Astrocyte (in vitro differentiated cells and primary cell): ENCODE data around the gene ZNF668. TPM values are rescaled to one million over a fixed set of nuclear protein-coding genes. Genes with fewer than 3 reads are reported as not detected.

Source experiments
- DNase-seq: peaks from one replicate; pipeline ENCODE4 v3.0.0-alpha.2; 2010; ENCODE audit warnings: low read depth
- FAIRE-seq: peaks from 2 replicates; lab custom pipeline; 2011; peaks lifted over from hg19 to GRCh38; lab: Jason Lieb, UNC
- H2AFZ ChIP-seq: 2 replicates; pipeline ENCODE4 v1.6.0; 2012; ENCODE audit warnings: low read depth, low read length, inconsistent platforms
- H3K27ac ChIP-seq: 2 replicates; pipeline ENCODE4 v1.5.1; 2011; ENCODE audit warnings: low read depth, low read length, inconsistent platforms
- H3K27me3 ChIP-seq: 2 replicates; pipeline ENCODE4 v1.6.0; 2011; ENCODE audit warnings: low read length, inconsistent platforms; ENCODE audit not compliant: insufficient read depth
- H3K36me3 ChIP-seq: 2 replicates; pipeline ENCODE4 v1.5.1; 2011; ENCODE audit warnings: low read length, inconsistent platforms; ENCODE audit not compliant: insufficient read depth
- H3K4me1 ChIP-seq: 2 replicates; pipeline ENCODE4 v1.5.1; 2011; ENCODE audit warnings: low read length, inconsistent platforms; ENCODE audit not compliant: insufficient read depth
- H3K4me2 ChIP-seq: 2 replicates; pipeline ENCODE4 v1.6.0; 2012; ENCODE audit warnings: low read length, inconsistent platforms
- H3K4me3 ChIP-seq: 2 replicates; pipeline ENCODE4 v1.5.1; 2011; ENCODE audit warnings: low read depth, mild to moderate bottlenecking, low read length, inconsistent platforms; ENCODE audit not compliant: insufficient read depth
- H3K79me2 ChIP-seq: 2 replicates; pipeline ENCODE4 v1.6.0; 2012; ENCODE audit warnings: mild to moderate bottlenecking, low read length, inconsistent platforms; ENCODE audit not compliant: insufficient read depth
- H3K9ac ChIP-seq: 2 replicates; pipeline ENCODE4 v1.6.0; 2012; ENCODE audit warnings: mild to moderate bottlenecking, low read length, inconsistent platforms
- H3K9me3 ChIP-seq: 2 replicates; pipeline ENCODE4 v1.5.1; 2012; ENCODE audit warnings: low read depth, mild to moderate bottlenecking, low read length, inconsistent platforms; ENCODE audit not compliant: insufficient read depth
- H4K20me1 ChIP-seq: 2 replicates; pipeline ENCODE4 v1.6.0; 2012; ENCODE audit warnings: low read length, inconsistent platforms; ENCODE audit not compliant: insufficient read depth
- H3K27ac Mint-ChIP-seq: one replicate; pipeline ENCODE4 v1.8.0; 2021; ENCODE audit warnings: mild to moderate bottlenecking, mixed read lengths; ENCODE audit not compliant: unreplicated experiment
- H3K27me3 Mint-ChIP-seq: one replicate; pipeline ENCODE4 v1.8.0; 2021; ENCODE audit warnings: low read depth, mixed read lengths; ENCODE audit not compliant: unreplicated experiment
- H3K36me3 Mint-ChIP-seq: one replicate; pipeline ENCODE4 v1.8.0; 2021; ENCODE audit warnings: low read depth, mixed read lengths; ENCODE audit not compliant: unreplicated experiment
- H3K4me1 Mint-ChIP-seq: one replicate; pipeline ENCODE4 v1.8.0; 2021; ENCODE audit warnings: low read depth, mixed read lengths; ENCODE audit not compliant: unreplicated experiment
- H3K4me3 Mint-ChIP-seq: one replicate; pipeline ENCODE4 v1.8.0; 2021; ENCODE audit warnings: mild to moderate bottlenecking, moderate library complexity, mixed read lengths; ENCODE audit not compliant: unreplicated experiment
- H3K9me3 Mint-ChIP-seq: one replicate; pipeline ENCODE4 v1.8.0; 2021; ENCODE audit warnings: mild to moderate bottlenecking, mixed read lengths; ENCODE audit not compliant: unreplicated experiment
- EZH2 ChIP-seq: IDR thresholded peaks from 2 replicates; pipeline ENCODE4 v1.6.1; 2012; ENCODE audit warnings: mild to moderate bottlenecking, low read length, inconsistent platforms; ENCODE audit not compliant: insufficient read depth
- total RNA-seq: library from RNA; stranded (reverse); gene quantifications from 2 replicates; pipeline ENCODE4 v1.2.1, GENCODE V29; 2021
- TF ChIP-seq, protein P1 (sequence below): IDR thresholded peaks from 2 replicates; pipeline ENCODE4 v1.5.1; 2011; ENCODE audit warnings: low read depth, mild to moderate bottlenecking, inconsistent platforms, low read length, moderate library complexity; ENCODE audit not compliant: insufficient read depth

ZNF668 gene
- total RNA-seq, 1 donor from 2014 or later: 21.6 TPM

DNA sequence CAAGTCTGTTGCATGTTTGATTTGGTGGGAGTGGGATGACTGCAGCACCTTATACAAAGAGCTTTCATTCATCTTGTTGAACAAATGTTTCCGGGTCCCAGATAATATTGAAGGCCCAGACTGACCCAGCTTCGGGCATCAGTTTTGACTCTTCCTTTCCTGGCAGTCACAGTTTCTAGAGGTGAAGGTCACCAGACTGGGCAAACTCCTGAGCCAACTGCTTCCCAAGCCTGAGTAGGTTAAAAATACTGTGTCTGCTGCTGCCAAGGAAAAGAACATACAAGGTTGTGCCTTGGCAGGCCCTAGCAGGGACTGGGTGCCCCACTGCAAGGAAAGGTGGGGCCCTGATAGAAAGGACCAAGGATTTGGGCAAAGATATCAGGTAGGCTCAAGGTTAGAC is 38.7 kb upstream of the ZNF668 start:
- no peak overlapping the region for H2AFZ ChIP-seq
- H3K27ac Mint-ChIP-seq: no peak overlapping the region
- H3K4me2 ChIP-seq: no peak overlapping the region
- no peaks in the 10 kb centered on the region for H3K27me3 Mint-ChIP-seq
- no peaks in the 10 kb centered on the region for H3K27me3 ChIP-seq
- peaks cover 9% of the 10 kb centered on the region for H3K4me1 ChIP-seq
- no peak overlapping the region for H3K4me3 ChIP-seq
- H3K9me3 Mint-ChIP-seq: no peaks in the 10 kb centered on the region
- peaks cover 24% of the 10 kb centered on the region for H3K36me3 Mint-ChIP-seq
- H3K9me3 ChIP-seq: no peaks in the 10 kb centered on the region
- peaks cover 7% of the 10 kb centered on the region for H3K36me3 ChIP-seq
- peaks cover 7% of the 10 kb centered on the region for H4K20me1 ChIP-seq
- H3K79me2 ChIP-seq: peaks cover 20% of the 10 kb centered on the region
- H3K4me3 Mint-ChIP-seq: no peak overlapping the region
- FAIRE-seq (no peak), DNase-seq (no peak)
- no peak overlapping the region for H3K9ac ChIP-seq
- no peak overlapping the region for H3K27ac ChIP-seq
- peaks cover 5% of the 10 kb centered on the region for H3K4me1 Mint-ChIP-seq
- TF ChIP-seq EZH2: no peak
- TF ChIP-seq, protein P1, sequence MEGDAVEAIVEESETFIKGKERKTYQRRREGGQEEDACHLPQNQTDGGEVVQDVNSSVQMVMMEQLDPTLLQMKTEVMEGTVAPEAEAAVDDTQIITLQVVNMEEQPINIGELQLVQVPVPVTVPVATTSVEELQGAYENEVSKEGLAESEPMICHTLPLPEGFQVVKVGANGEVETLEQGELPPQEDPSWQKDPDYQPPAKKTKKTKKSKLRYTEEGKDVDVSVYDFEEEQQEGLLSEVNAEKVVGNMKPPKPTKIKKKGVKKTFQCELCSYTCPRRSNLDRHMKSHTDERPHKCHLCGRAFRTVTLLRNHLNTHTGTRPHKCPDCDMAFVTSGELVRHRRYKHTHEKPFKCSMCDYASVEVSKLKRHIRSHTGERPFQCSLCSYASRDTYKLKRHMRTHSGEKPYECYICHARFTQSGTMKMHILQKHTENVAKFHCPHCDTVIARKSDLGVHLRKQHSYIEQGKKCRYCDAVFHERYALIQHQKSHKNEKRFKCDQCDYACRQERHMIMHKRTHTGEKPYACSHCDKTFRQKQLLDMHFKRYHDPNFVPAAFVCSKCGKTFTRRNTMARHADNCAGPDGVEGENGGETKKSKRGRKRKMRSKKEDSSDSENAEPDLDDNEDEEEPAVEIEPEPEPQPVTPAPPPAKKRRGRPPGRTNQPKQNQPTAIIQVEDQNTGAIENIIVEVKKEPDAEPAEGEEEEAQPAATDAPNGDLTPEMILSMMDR: no peak

DNA sequence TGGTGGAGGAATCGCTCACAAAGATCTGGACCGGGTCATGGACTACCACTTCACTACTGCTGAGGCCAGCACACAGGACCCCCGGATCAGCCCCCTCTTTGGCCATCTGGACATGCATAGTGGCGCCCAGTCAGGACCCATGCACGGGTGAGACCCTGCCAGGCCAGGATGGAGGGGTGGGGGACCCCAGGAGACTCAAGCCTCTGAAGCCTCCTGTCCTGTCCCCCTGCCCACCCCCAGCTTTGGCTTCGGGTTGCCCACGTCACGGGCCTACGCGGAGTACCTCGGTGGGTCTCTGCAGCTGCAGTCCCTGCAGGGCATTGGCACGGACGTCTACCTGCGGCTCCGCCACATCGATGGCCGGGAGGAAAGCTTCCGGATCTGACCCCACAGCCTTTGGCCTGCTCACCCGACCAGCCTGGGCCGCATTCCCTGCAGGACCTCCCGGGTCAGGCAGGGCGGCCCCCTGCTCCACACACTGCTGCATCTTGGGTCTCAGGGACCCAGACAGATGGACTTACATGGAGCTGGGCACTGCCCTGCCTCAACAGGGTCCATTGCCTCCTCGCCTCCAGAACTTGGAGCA is 37.9 kb upstream of the ZNF668 start:
- Mint-ChIP-seq H3K4me1 (peaks cover 5% of the 10 kb centered on the region), H3K27me3 (no peaks in the 10 kb centered on the region), H3K36me3 (peaks cover 24% of the 10 kb centered on the region), H3K27ac (no peak overlapping the region), H3K9me3 (no peaks in the 10 kb centered on the region), H3K4me3 (no peak overlapping the region)
- TF ChIP-seq EZH2: no peak
- TF ChIP-seq, protein P1: no peak
- no peak overlapping the region for H3K4me2 ChIP-seq
- peaks cover 7% of the 10 kb centered on the region for H4K20me1 ChIP-seq
- DNase-seq (no peak), FAIRE-seq (no peak)
- H3K9me3 ChIP-seq: no peaks in the 10 kb centered on the region
- no peaks in the 10 kb centered on the region for H3K27me3 ChIP-seq
- no peak overlapping the region for H2AFZ ChIP-seq
- no peak overlapping the region for H3K9ac ChIP-seq
- H3K79me2 ChIP-seq: peaks cover 20% of the 10 kb centered on the region
- H3K4me3 ChIP-seq: no peak overlapping the region
- H3K27ac ChIP-seq: no peak overlapping the region
- peaks cover 7% of the 10 kb centered on the region for H3K36me3 ChIP-seq
- peaks cover 9% of the 10 kb centered on the region for H3K4me1 ChIP-seq
